OCI-LY7 (cell line): Measurements from ENCODE around the gene AMPD3. TPM values are rescaled to one million over a fixed set of nuclear protein-coding genes. Genes with fewer than 3 reads are reported as not detected.

Experiments used
- BruUV-seq: library from RNA; stranded (reverse); fragments of 400-500 nt; replicated peaks from 2 replicates; lab custom pipeline; 2021; lab: Mats Ljungman, UMichigan
- CTCF ChIA-PET: fragments of 300-600 bp; sonication (Branson Sonifier 250); formaldehyde crosslinking; loops from one replicate; lab custom pipeline; 2022; ENCODE audit warnings: antibody characterized with exemption; ENCODE audit not compliant: unreplicated experiment; lab: Charles Lee
- POLR2A ChIA-PET: fragments of 300-600 bp; sonication (Branson Sonifier 250); formaldehyde crosslinking; loops from one replicate; lab custom pipeline; 2022; ENCODE audit warnings: antibody characterized with exemption; lab: Charles Lee
- DNase-seq: peaks from one replicate; pipeline ENCODE4 v3.0.0-alpha.2; 2015; ENCODE audit warnings: low spot score
- H2AFZ ChIP-seq: fragments of 200-600 bp; sonication (generic), shearing (Covaris generic); 2 replicates; pipeline ENCODE4 v1.6.1; 2014; ENCODE audit warnings: mild to moderate bottlenecking, antibody characterized with exemption, low read length, moderate library complexity
- H3K27ac ChIP-seq: fragments of 200-600 bp; sonication (generic); 2 replicates; pipeline ENCODE4 v1.5.1; 2014; ENCODE audit warnings: mixed run types, low read depth, mild to moderate bottlenecking, moderate library complexity, low read length, inconsistent platforms; ENCODE audit not compliant: poor library complexity, severe bottlenecking
- H3K36me3 ChIP-seq: fragments of 200-600 bp; sonication (generic); 2 replicates; pipeline ENCODE4 v1.6.1; 2014; ENCODE audit warnings: mild to moderate bottlenecking, antibody characterized with exemption, low read length, moderate library complexity, mixed read lengths; ENCODE audit not compliant: insufficient read depth
- H3K4me1 ChIP-seq: fragments of 200-600 bp; sonication (generic); 2 replicates; pipeline ENCODE4 v1.5.1; 2014; ENCODE audit warnings: mild to moderate bottlenecking, low read length; ENCODE audit not compliant: insufficient read depth, poor library complexity, severe bottlenecking
- H3K4me2 ChIP-seq: fragments of 200-600 bp; sonication (generic); 2 replicates; pipeline ENCODE4 v1.6.1; 2014; ENCODE audit warnings: mild to moderate bottlenecking, low read length
- H3K4me3 ChIP-seq: fragments of 200-600 bp; sonication (generic); 2 replicates; pipeline ENCODE4 v1.5.1; 2014; ENCODE audit warnings: mild to moderate bottlenecking, low read depth, low read length; ENCODE audit not compliant: poor library complexity, severe bottlenecking
- H3K79me2 ChIP-seq: fragments of 200-600 bp; sonication (generic); 2 replicates; pipeline ENCODE4 v1.6.1; 2016; ENCODE audit warnings: low read depth, mild to moderate bottlenecking, low read length, moderate library complexity, mixed read lengths; ENCODE audit not compliant: insufficient read depth
- H3K9me2 ChIP-seq: fragments of 200-600 bp; sonication (generic); 2 replicates; pipeline ENCODE4 v1.6.1; 2016; ENCODE audit warnings: mild to moderate bottlenecking, low read length, mixed read lengths; ENCODE audit not compliant: insufficient read depth
- H3K9me3 ChIP-seq: fragments of 200-600 bp; sonication (generic); 2 replicates; pipeline ENCODE4 v1.6.1; 2014; ENCODE audit warnings: mild to moderate bottlenecking, mixed run types, low read length, mixed read lengths
- H4K20me1 ChIP-seq: fragments of 200-600 bp; sonication (generic); 2 replicates; pipeline ENCODE4 v1.6.1; 2014; ENCODE audit warnings: mild to moderate bottlenecking, antibody characterized with exemption, low read length, moderate library complexity, mixed read lengths; ENCODE audit not compliant: insufficient read depth
- CTCF ChIP-seq: fragments of 200-600 bp; sonication (generic); conservative IDR thresholded peaks from 2 replicates; pipeline ENCODE4 v1.5.1; 2014; ENCODE audit warnings: mild to moderate bottlenecking, antibody characterized with exemption, low read length, moderate library complexity, mixed read lengths
- EZH2phosphoT487 ChIP-seq: fragments of 200-600 bp; sonication (generic); IDR thresholded peaks from 2 replicates; pipeline ENCODE4 v1.6.1; 2018; ENCODE audit warnings: low read depth, borderline replicate concordance, mild to moderate bottlenecking, mixed run types, antibody characterized with exemption, low read length, moderate library complexity, mixed read lengths
- intact Hi-C: fragments of 100-400 bp; cut with micrococcal nuclease; formaldehyde crosslinking; loops from one replicate; pipeline ENCODE4 v1.10.0; 2022; ENCODE audit not compliant: unreplicated experiment
- total RNA-seq, 2 experiments: library from RNA; depleted of rRNA in 1 of 2; stranded (reverse); fragments of >200 nt in 1 of 2; shearing (Covaris generic) in 1 of 2; gene quantifications; 2 replicates each; pipeline ENCODE4 v1.2.3, GENCODE V29; 2014 to 2022

The AMPD3 gene
- total RNA-seq, 2 experiments from 2014 or later: 13.5 to 25.6 TPM

GRCh38 chr11:10428453-10428852 lies 26.6 kb upstream of the AMPD3 start:
- H3K4me3 ChIP-seq: no peak overlapping the region
- TF ChIP-seq CTCF: no peak
- TF ChIP-seq EZH2phosphoT487: no peak
- no peaks in the 10 kb centered on the region for H3K9me3 ChIP-seq
- intact Hi-C loops: no loop called here
- no peak overlapping the region for H2AFZ ChIP-seq
- no peak overlapping the region for H3K27ac ChIP-seq
- H4K20me1 ChIP-seq: no peaks in the 10 kb centered on the region
- no peaks in the 10 kb centered on the region for H3K36me3 ChIP-seq
- no peak overlapping the region for H3K4me2 ChIP-seq
- no peak for DNase-seq
- ChIA-PET POLR2A (interaction anchor here (0.6 to 2.0 kb wide), 3 partner anchors 10 to 27 kb away, joined by 3 to 13 read pairs (median 3); partner anchors contain the start of gene AMPD3), CTCF (no interaction called here)
- no peaks in the 10 kb centered on the region for H3K79me2 ChIP-seq
- no peaks in the 10 kb centered on the region for H3K4me1 ChIP-seq
- H3K9me2 ChIP-seq: no peaks in the 10 kb centered on the region
- BruUV-seq: no TSS peak

- DNase-seq: no peak
- Histone ChIP-seq H3K36me3 (no peaks in the 10 kb centered on the region), H3K27ac (no peak overlapping the region), H3K9me3 (peaks cover 8% of the 10 kb centered on the region), H3K9me2 (no peaks in the 10 kb centered on the region), H2AFZ (no peak overlapping the region), H4K20me1 (no peaks in the 10 kb centered on the region), H3K4me3 (no peak overlapping the region), H3K4me1 (no peaks in the 10 kb centered on the region), H3K4me2 (no peak overlapping the region), H3K79me2 (no peaks in the 10 kb centered on the region)
- TF ChIP-seq CTCF: no peak
- no TSS peak for BruUV-seq
- intact Hi-C loops: no loop called here
- CTCF ChIA-PET: interaction anchor here (0.5 kb wide), 1 partner anchor 220 kb away, joined by 3 read pairs; no protein-coding TSS in a partner anchor
- POLR2A ChIA-PET: interaction anchor here (2.0 kb wide), 1 partner anchor 12 kb away, joined by 13 read pairs; no protein-coding TSS in a partner anchor
Measured at GRCh38 chr11:10429526-10429925, 25.5 kb upstream of the AMPD3 start.

- Histone ChIP-seq H3K4me2 (no peak overlapping the region), H4K20me1 (no peaks in the 10 kb centered on the region), H3K36me3 (no peaks in the 10 kb centered on the region), H3K4me3 (no peak overlapping the region), H2AFZ (no peak overlapping the region), H3K79me2 (no peaks in the 10 kb centered on the region), H3K27ac (no peak overlapping the region), H3K9me2 (no peaks in the 10 kb centered on the region), H3K9me3 (peaks cover 18% of the 10 kb centered on the region), H3K4me1 (no peaks in the 10 kb centered on the region)
- no TSS peak for BruUV-seq
- TF ChIP-seq EZH2phosphoT487: no peak
- TF ChIP-seq CTCF: no peak
- ChIA-PET CTCF (no interaction called here), POLR2A (interaction anchor here (0.9 kb wide), 1 partner anchor 24 kb away, joined by 6 read pairs; no protein-coding TSS in a partner anchor)
- intact Hi-C loops: no loop called here
- DNase-seq: no peak
Measured at GRCh38 chr11:10432493-10432892, 22.6 kb upstream of the AMPD3 start.
